Hematopoietic multipotent progenitor cell treated with erythropoietin and hydrocortisone succinate and interleukin-3 and kit ligand, for 8 days (in vitro differentiated cells): ENCODE results near the gene ACR.

ENCODE experiments used
- DNase-seq: peaks from one replicate; pipeline ENCODE4 v3.0.0-alpha.2; 2015

The ACR gene

DNA sequence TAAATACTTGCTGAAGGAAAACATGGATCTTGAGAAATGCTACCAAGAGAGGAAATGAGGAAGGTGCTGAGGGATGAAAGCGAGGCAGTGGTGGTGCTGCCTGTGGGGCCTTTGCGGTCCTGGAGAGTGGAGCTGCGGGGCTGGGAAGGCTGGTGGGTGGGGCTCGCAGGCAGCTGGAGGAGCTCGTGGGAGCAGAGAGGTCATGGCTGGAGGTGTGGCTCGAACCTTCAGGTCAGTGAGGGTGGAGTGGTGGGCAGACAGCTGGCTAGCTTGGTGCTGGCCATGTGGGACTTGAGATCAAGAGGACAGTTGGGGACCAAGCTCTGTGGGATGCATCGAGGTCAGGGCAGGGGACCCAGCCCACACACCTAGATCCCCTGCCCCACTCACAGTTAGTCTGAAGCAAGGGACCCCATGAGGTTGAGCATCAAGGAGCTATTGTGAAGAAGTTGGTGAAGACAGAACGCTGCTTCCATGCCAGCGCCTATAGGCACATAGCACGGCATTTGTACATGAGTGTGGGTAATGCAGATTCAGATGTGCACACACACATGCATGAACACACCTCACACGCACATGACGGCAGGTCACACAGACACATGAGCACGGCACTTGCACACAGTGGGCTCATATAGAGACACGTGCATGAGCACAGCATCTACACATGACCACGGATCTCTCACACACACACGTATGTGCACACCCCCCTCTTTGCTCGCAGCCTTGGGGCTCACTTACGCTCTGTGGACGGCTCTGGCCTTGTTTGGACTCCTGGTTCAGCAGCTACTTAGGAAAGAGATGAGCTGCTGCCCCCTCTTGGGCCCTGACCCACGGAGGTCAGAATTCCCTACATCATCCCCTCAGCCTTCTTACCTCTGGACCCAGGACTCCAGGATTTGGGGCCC is 34.9 kb upstream of the ACR start:
- no peak for DNase-seq

DNA sequence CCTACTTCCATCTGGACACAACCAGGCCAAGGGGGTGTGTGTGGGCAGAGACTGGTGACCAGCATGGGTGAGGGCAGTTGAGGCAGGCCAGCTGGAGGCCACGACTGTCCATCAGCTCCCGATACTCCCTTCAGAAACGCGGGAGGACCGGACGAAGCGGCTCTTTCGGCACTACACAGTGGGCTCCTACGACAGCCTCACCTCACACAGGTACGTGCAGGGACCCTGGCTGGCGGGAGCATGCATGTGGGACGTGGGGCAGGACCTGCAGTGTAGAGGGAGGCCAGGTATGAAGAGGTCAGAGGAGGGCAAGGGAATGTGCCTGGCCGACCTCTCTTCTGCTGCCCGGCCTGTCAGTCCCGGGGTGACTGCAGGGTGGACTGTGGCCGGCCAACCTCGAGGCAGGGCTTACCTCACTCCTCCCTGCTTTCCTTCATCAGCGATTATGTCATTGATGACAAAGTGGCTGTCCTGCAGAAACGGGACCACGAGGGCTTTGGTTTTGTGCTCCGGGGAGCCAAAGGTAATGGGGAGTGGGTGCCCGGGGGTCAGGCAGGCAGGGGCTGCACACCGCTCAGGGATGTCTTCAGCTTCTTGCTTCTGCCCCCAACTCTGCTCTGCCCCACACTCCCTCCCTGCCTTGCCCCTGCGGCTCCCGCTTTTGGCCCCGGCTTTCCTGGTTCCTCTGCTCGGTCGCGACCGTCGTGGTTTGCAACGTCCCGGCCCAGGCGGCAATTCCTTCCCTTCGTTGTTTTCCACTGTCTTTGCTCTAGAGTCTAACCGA is 34.1 kb upstream of the ACR start:
- no peak for DNase-seq

DNA sequence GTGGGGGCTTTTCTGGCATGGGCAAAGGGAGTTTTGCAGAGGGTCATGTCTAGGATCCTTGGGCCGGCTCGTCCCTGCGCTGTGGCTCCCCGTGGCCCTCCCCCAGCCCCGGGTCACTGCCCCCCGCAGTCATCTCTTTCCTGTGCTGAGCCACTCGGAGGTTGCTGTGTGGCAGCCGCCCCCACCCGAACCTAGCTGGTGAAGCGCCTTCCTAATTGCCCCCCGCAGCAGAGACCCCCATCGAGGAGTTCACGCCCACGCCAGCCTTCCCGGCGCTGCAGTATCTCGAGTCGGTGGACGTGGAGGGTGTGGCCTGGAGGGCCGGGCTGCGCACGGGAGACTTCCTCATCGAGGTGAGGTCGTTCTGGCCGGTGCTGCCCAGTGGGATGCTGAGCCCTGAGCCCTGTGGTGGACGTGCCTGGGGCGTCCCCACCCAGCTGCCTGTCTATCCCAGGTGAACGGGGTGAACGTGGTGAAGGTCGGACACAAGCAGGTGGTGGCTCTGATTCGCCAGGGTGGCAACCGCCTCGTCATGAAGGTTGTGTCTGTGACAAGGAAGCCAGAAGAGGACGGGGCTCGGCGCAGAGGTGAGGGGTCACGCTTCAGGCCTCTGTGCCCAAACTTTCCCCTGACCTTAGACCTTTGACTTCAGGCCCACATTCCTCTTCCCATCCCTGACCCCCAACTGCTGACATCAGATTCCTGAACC is 33.3 kb upstream of the ACR start:
- no peak for DNase-seq

DNA sequence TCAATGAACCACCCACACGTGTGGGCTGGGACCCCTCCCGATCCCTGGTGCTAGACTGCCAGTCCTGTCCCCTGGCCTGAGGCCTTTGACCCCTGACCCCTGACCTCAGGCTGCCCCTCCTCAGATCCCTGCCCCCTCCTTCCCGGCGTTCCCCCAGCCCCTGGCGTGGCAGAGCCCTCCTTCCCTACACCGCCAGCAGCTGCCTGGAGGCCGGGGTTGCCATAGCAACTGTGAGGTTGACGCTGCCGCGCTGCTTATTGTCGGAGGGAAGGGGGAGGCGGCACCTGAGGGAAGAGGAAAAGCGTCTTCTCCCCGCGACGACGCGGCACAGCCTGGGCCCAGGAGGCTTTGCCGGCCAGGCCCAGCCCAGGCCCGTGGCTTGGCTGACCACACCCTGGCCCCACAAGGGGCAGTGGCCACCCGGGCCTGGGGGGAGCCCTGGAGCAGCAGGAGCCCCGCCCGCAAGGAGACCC is 32.7 kb upstream of the ACR start:
- no peak for DNase-seq

DNA sequence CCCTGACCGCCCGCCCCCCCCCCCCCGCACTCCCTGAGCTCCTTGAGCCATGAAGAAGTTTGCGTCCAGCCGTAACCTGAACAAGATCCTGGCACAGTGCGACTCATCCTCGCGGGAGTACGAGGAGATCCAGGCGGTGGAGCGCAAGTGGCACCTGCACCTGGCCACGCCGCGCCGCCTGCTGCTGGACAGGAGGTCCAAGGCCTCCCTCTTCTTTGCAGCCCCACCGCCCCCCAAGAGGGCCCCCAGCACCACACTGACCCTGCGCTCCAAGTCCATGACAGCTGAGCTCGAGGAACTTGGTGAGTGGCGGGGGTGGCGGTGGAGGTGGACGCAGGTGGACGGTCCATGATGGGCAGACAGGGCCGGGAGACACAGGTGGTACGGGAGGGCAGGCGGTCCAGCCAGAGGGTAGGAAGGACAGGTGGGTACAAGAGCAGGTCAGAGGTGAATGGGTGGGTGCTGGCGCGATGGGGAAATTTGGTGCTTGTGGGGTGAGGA is 32.1 kb upstream of the ACR start:
- DNase-seq: no peak

DNA sequence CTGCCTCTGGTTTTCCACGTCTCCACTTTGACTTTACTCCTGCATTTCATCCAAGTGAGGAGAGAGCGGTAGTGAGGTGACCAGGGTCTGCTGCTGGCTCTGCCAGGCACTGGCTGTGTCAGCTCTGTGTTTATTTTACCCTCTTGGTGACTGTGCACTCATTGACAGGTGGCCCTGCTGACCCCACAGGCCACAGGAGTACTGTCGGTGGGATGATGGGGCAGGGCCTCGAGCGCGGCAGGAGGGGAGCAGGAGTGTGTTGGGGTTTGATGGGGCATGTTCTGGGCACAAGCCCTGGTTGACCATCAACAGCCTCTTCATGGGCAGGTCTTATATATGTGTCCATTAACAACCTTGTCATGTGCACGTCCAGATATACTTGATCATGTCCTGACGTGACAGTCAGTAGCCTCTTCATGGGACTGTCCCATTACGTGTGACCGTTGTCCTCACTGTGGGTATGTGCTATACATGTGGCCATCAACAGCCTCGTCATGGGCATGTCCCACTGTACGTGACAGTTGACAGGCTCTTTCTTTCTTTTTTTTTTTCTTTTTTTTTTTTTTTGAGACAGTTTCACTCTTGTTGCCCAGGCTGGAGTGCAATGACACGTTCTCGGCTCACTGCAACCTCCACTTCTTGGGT is 31.4 kb upstream of the ACR start:
- DNase-seq: no peak

DNA sequence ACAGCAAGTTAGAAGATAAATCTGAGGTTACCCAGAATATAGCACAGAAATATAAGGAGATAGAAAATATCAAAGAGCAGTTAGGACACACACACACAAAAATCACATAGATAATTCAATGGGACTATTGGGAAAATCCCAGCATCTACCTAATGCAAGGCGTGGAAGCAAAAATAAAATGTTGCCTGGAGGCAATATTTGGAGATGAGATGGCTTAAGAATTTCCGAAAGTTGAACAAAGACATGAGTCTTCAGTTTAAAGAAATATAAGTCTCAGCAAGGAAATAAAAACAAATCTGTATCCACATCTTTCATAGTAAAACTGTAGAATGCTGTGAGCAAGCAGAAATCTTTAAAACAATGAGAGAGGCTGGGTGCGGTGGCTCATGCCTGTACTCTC is 29.5 kb upstream of the ACR start:
- DNase-seq: no peak

DNA sequence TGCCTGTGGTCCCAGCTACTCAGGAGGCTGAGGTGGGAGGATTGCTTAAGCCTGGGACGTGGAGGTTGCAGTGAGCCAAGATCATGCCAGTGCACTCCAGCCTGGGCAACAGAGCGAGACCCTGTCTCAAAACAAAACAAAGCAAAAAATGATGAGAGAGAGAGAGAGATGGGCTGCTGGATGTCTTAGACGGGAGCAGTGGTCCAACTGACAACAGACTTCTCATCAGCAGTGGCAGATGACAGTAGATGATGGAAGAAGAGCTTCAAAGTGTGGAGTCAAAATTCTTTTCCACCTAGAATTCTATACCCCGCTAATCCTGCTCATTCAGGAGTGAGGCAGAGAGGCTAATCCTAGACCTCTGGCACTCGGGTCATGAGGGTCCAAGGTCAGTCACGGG is 29.0 kb upstream of the ACR start:
- DNase-seq: no peak

DNA sequence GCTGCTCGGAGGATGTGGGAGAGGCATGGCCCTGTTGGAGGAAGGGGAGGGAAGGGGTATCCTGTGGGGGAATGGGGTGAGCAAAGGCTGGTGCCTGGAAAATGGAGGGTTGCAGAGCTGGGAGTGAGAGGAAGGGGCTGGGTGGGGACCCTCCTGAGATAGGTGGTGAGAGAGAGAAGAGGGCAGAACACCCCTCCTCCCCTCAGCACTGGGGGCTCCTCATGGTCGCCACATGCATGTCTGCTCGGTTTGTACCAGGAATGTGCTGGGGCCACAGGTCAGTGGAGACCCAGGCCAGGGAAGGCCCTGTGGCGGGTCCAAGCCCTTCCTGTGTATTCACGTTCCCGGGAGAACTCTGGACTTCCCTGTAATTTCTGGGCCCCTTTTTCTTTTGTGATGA is 27.8 kb upstream of the ACR start:
- DNase-seq: no peak

DNA sequence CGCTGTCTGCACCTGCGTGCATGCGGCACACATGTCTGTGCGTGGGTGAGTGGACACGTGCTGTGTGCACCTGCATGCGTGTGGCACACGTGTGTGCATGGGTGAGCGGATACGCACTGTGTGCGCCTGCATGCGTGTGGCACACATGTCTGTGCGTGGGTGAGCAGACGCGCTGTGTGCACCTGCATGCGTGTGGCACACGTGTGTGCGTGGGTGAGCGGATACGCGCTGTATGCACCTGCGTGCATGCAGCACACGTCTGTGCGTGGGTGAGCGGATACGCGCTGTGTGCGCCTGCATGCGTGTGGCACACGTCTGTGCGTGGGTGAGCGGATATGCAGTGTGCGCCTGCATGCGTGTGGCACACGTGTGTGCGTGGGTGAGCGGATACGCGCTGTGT is 27.1 kb upstream of the ACR start:
- DNase-seq: no peak

DNA sequence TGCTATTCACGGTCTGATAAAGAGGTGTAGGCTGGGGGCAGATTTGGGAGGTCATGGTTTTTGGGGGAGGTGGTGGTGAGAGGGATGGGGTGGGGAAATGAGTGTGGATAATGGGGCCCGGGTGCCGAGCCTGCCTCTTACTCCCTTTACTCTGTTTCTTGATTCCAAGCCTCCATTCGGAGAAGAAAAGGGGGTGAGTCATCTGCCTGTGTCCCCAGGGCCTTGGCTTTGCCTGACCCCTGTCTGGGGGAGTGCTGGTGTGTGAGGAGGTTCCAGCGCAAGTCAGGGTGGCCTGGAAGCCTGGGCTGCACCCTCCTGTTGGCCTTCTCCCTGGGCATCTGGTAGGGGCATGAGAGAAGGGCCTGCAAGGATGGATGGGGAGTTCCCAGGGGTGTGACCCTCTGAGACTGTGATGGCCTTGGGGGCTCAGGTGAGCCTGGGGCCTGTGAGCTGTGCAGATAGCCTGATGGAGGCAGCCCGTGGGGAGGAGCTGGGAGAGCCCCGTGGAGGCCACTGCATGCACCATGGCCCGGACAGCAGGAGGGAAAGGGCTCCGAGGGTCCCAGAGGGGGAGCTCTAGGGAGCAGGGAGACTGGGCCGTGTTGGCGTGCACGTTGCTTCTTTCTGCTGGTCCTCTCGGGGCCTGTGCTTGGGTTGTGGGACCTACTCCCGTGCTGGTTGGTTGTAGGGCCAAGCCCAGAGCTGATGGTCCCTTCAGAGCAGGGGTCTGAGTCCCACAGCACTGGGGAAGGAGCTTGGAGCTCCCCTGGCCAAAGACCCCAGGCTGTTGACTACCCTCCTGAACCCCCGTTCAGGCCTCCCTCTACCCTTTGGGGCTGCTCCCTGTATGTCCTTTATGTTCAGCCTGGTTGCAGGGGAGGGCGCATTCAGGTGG is 26.3 kb upstream of the ACR start:
- no peak for DNase-seq

DNA sequence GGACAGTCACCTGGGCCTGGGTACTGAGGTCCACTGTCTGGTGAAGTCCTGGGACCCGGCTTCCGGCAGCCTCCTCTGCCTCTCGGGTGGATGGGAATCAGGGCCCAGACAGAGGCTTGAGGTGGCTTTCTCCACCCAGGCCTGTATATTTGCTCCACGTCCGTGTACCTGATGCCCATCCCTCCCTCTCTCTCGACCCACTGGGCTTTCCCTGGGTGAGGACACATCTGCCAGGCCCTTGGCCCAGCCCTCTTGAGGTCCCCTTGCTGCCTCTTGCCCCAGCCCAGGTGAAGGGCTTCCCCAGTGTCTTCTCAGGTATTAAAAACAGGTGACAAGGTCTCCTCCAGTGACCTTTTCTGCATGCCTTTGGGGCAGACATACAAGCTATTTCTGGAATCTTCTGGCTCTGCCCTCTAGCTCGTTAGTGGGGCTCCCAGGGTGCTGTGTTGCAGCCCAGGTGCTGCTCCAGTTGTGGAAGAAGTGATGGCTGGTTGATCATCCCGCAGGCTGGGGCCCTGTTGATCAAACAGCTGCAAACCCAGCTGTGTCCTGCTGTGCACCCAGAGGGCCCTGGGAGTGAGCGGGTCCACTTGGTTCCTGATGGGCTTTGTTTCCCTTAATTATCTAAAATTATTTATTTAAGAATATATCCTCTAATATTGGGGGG is 25.5 kb upstream of the ACR start:
- DNase-seq: no peak

DNA sequence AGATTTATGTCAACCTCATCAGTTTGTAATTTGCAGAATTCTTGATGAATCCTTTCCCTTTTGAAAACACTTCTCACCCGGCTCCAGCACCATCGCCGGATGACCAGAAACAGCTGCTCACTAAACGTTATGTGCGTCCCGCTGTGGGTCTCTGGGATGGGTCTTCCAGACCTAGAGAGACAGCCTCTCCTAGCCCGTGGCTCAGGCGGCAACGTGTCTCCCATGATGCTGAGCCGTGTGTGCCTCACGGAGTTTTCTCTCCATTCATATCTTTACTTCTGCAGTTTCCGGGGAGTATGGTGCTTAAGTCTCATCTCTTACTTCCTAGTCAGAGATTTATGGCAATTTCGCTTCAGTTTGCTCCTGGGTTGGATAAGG is 25.0 kb upstream of the ACR start:
- no peak for DNase-seq

DNA sequence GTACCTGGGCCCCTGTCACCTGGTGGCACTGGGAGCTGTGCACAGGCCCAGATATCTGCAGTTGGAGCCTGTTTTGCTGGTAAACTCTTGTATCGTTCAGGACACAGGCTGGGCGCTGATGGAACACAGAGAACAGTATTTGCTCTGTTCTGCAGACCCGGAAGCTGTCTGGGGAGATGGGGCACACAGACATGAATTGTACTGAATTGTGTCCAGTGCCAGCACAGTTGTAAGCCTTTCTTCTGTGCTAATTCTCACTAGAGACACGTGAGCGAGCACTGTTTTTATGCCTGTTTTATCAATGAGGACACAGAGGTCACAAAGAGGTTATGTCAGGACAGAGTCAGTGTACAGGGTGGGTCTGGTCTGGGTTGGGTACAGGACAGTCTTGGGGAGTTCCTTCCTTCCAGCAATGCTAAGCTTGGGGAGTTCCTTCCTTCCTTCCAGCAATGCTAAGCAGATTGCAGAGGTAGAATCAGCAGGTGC is 24.4 kb upstream of the ACR start:
- DNase-seq: no peak

DNA sequence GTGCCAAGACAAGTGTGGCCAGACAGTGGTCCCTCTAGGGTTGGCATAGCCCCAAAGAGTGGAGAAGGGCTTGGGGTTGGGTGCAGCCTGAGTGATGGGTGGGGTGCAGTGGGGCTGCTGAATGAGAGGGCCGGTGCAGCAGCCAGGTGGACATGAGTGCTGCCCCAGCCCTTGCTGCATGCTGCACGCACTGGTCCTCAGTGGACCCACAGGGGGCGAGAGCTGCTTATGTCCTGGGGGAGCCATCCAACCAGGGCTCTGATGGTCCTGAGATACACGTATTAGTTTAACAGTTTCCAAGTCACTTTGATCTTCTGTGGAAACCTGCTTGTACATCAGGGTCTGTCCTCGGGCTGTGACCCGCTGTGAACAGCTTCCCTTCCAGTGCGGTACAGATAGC is 23.9 kb upstream of the ACR start:
- DNase-seq: no peak

DNA sequence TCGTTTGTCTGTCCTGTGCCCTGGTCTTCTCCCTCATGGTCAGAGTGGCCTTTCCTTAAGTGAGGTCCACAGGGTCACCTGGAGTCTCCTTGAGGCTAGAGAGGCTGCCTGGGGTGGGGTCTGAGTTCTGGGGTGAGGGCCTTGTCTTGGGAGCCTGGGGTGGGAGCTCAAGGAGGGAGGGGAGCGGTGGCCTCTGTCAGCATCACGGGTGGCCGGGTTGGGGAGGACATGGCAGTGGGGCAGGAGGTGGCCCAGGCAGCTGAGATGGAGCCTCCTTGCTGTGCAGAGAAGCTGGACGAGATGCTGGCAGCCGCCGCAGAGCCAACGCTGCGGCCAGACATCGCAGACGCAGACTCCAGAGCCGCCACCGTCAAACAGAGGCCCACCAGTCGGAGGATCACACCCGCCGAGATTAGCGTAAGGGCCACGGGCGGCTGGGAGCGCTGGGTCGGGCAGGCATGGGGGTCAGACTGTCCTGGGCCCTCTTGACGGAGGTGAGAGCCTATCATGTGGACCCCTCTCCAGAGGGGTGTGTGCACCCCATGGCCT is 23.3 kb upstream of the ACR start:
- DNase-seq: no peak

DNA sequence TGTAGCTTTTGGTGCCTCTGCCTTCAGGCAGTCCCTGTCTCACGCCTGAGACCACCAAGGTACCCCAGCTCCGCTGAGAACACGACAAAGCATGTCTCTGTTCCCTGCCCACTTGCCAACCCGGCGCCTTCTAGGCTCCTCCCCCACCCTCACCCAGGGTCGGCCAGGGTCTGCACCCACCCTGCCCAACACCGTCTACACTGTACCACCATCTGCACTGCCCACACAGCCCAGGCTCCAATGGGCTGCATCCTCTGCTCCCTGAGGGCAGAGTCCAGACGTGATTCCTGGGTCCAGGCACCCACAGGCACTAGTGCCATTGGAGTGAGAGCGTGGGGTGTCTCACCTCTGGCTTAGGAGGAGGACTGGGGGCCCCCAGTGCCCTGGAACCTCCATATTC is 22.8 kb upstream of the ACR start:
- DNase-seq: no peak

DNA sequence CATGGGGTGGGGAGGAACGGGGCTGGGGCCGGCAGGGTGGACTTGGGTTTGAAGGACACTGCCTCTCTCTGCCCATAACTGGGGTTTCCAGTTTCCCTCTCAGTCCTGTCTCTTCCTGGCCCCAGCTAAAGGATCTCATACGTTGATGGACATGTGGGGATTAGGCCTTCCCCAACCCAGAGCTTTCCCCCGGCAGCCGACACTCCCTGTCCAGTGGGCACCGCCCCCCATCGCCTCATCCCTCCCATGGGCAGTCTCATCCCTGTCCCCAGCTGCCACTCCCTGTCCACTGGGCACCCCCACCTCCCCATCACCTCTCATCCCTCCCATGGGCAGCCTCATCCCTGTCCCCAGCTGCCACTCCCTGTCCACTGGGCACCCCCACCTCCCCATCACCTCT is 22.2 kb upstream of the ACR start:
- DNase-seq: no peak

DNA sequence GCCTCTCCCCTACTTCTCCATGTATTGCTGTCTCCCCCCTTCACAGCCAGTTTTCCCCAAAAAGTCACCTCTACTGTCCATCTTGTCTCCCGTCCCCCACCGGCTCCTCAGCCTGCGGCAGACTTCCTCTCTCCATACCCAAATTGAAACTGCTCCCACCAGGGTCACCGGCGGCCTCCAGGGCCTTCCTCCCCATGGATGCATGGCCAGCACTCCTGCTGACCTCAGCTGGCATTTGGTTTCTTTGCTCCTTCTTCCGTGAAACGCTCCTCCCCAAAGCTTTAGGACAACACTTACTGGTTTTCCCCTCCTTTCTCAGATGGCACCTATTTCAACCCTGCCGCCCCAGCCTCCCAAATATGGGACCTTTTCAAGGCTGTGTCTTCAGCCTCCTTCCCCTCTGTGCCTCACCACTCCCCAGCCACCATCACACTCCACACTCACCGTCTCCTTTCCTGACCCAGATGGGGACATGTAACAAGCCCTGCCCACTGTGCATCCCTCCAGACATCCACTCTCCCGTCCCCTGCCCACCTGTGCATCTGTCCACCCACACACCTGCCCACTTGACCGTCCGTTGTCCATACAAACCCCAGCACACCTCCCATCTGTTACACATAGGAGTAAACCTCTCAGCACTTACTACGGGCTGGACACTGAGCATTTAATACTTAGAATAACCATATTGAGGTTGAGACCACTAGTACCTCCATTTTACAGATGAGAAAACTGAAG is 21.5 kb upstream of the ACR start:
- DNase-seq: no peak
